Caco-2 (cell line): ENCODE results near the gene ZPBP. TPM values are rescaled to one million over a fixed set of nuclear protein-coding genes. Genes with fewer than 3 reads are reported as not detected.

Source experiments
- BruUV-seq: library from RNA; stranded (reverse); fragments of 400-500 nt; replicated peaks from 2 replicates; lab custom pipeline; 2021; lab: Mats Ljungman, UMichigan
- CTCF ChIA-PET: fragments of 300-600 bp; sonication (Branson Sonifier 250); formaldehyde crosslinking; loops from one replicate; lab custom pipeline; 2022; ENCODE audit warnings: antibody characterized with exemption; lab: Charles Lee
- POLR2A ChIA-PET: fragments of 300-600 bp; sonication (Branson Sonifier 250); formaldehyde crosslinking; loops from one replicate; lab custom pipeline; 2022; ENCODE audit warnings: antibody characterized with exemption; lab: Charles Lee
- DNase-seq, 2 experiments: peaks; one replicate each; pipeline versions ENCODE4 v3.0.0 to v3.0.0-alpha.2; 2020 to 2022
- H3K27me3 ChIP-seq: replicated peaks from 2 replicates; pipeline ENCODE4 v1.6.0; 2011; ENCODE audit warnings: low read length; ENCODE audit not compliant: control insufficient read depth, insufficient read depth
- H3K36me3 ChIP-seq: 2 replicates; pipeline ENCODE4 v1.5.1; 2011; ENCODE audit warnings: low read length; ENCODE audit not compliant: control insufficient read depth, insufficient read depth
- H3K4me1 ChIP-seq: fragments of 250-450 bp; sonication (Bioruptor Pico); 2 replicates; pipeline ENCODE4 v1.5.1; 2020; ENCODE audit warnings: mild to moderate bottlenecking
- H3K4me3 ChIP-seq: 2 replicates; pipeline ENCODE4 v1.5.1; 2011; ENCODE audit warnings: low read depth, mild to moderate bottlenecking, control low read depth, low read length
- H3K9me3 ChIP-seq: fragments of 250-450 bp; sonication (Bioruptor Pico); 2 replicates; pipeline ENCODE4 v1.5.1; 2020; ENCODE audit warnings: mild to moderate bottlenecking, moderate library complexity
- H3K27ac Mint-ChIP-seq: one replicate; pipeline ENCODE4 v1.8.0; 2022; ENCODE audit warnings: mixed read lengths; ENCODE audit not compliant: unreplicated experiment
- H3K27me3 Mint-ChIP-seq: one replicate; pipeline ENCODE4 v1.8.0; 2022; ENCODE audit warnings: mixed read lengths; ENCODE audit not compliant: insufficient read depth, unreplicated experiment
- H3K36me3 Mint-ChIP-seq: one replicate; pipeline ENCODE4 v1.8.0; 2022; ENCODE audit warnings: mild to moderate bottlenecking, mixed read lengths; ENCODE audit not compliant: insufficient read depth, unreplicated experiment
- H3K4me1 Mint-ChIP-seq: one replicate; pipeline ENCODE4 v1.8.0; 2022; ENCODE audit warnings: low read depth, mixed read lengths; ENCODE audit not compliant: unreplicated experiment
- H3K4me3 Mint-ChIP-seq: one replicate; pipeline ENCODE4 v1.8.0; 2022; ENCODE audit warnings: mild to moderate bottlenecking, moderate library complexity, mixed read lengths; ENCODE audit not compliant: unreplicated experiment
- H3K9me3 Mint-ChIP-seq: one replicate; pipeline ENCODE4 v1.8.0; 2022; ENCODE audit warnings: mixed read lengths; ENCODE audit not compliant: unreplicated experiment
- CTCF ChIP-seq, 2 experiments: fragments of 200-600 bp in 1 of 2; IDR thresholded peaks; 1 replicate in 1 of 2; 2 replicates in 1 of 2; pipeline versions ENCODE4 v1.5.1 to v1.8.0; 2011 to 2022; ENCODE audit warnings: antibody characterized with exemption in 1 of 2, control low read depth in 1 of 2, inconsistent platforms in 1 of 2, low read depth in 1 of 2, low read length in 1 of 2, mild to moderate bottlenecking in 1 of 2, moderate library complexity in 1 of 2; ENCODE audit not compliant: insufficient read depth in 1 of 2, severe bottlenecking in 1 of 2, unreplicated experiment in 1 of 2
- intact Hi-C: fragments of 100-400 bp; cut with micrococcal nuclease; formaldehyde crosslinking; loops from one replicate; pipeline ENCODE4 v1.10.0; 2022; ENCODE audit not compliant: unreplicated experiment
- total RNA-seq: library from RNA; stranded (reverse); gene quantifications from 2 replicates; pipeline ENCODE4 v1.2.3, GENCODE V29; 2022

Gene ZPBP
- total RNA-seq, 1 experiment from 2014 or later, result not detected

- Histone ChIP-seq H3K36me3 (no peaks in the 10 kb centered on the region), H3K4me3 (no peak overlapping the region), H3K27me3 (no peaks in the 10 kb centered on the region), H3K9me3 (no peaks in the 10 kb centered on the region), H3K4me1 (no peaks in the 10 kb centered on the region)
- DNase-seq, result no peak
- TF ChIP-seq CTCF (IDR thresholded peaks at IDR 0.05; ENCODE audit: insufficient read depth in 1 of 2, low read depth in 1 of 2, low read length in 1 of 2, severe bottlenecking in 1 of 2, unreplicated experiment in 1 of 2), result no peak
- Mint-ChIP-seq H3K9me3 (no peaks in the 10 kb centered on the region), H3K36me3 (no peaks in the 10 kb centered on the region), H3K27me3 (no peaks in the 10 kb centered on the region), H3K27ac (no peak overlapping the region), H3K4me3 (no peak overlapping the region), H3K4me1 (no peaks in the 10 kb centered on the region)
- ChIA-PET CTCF (no interaction called here), POLR2A (no interaction called here)
- BruUV-seq, result no TSS peak
- intact Hi-C loops, result no loop called here
Observed at GRCh38 chr7:49893131-49893530, 199.9 kb downstream of the ZPBP start.

GRCh38 chr7:49892481-49892880 is 200.6 kb downstream of the ZPBP start:
- CTCF ChIA-PET, result no interaction called here
- no peaks in the 10 kb centered on the region for H3K9me3 ChIP-seq
- H3K27ac Mint-ChIP-seq, result no peak overlapping the region
- no peaks in the 10 kb centered on the region for H3K4me1 Mint-ChIP-seq
- intact Hi-C loops, result no loop called here
- no peaks in the 10 kb centered on the region for H3K36me3 ChIP-seq
- H3K27me3 ChIP-seq, result no peaks in the 10 kb centered on the region
- no peak overlapping the region for H3K4me3 Mint-ChIP-seq
- no TSS peak for BruUV-seq
- H3K27me3 Mint-ChIP-seq, result no peaks in the 10 kb centered on the region
- no peak for DNase-seq
- POLR2A ChIA-PET, result no interaction called here
- H3K4me3 ChIP-seq, result no peak overlapping the region
- H3K9me3 Mint-ChIP-seq, result no peaks in the 10 kb centered on the region
- TF ChIP-seq CTCF (IDR thresholded peaks at IDR 0.05; ENCODE audit: insufficient read depth in 1 of 2, low read depth in 1 of 2, low read length in 1 of 2, severe bottlenecking in 1 of 2, unreplicated experiment in 1 of 2), result no peak
- no peaks in the 10 kb centered on the region for H3K36me3 Mint-ChIP-seq
- no peaks in the 10 kb centered on the region for H3K4me1 ChIP-seq

Other genes starting within 250 kb of the ZPBP start
- not detected in 2 replicates for gene IKZF1, start 211.5 kb upstream of the ZPBP start, total RNA-seq